Right lobe of liver (tissue), 6 donors: ENCODE measurements around the gene RAB41. TPM values are rescaled to one million over a fixed set of nuclear protein-coding genes. Genes with fewer than 3 reads are reported as not detected.
"Not testable (repeated sequence)": the region's sequence is repeated elsewhere in the genome, so short reads cannot be mapped to it uniquely, and the experiment has no call there.

Experiments
- ATAC-seq, 4 donors: fragments of 200-7000 bp; cut with Tn5 transposase; one replicate each; pipeline ENCODE4 v1.9.1; 2020; ENCODE audit warnings: mild to moderate bottlenecking in 4 of 4, moderate library complexity in 4 of 4
- DNase-seq, 3 donors: peaks; one replicate each; pipeline ENCODE4 v3.0.0-alpha.2; 2020
- H3K27ac ChIP-seq, 3 donors: fragments of 200-600 bp; one replicate each; pipeline ENCODE4 v1.8.0; 2022
- H3K27me3 ChIP-seq, 2 donors: fragments of 200-600 bp; one replicate each; pipeline ENCODE4 v1.8.0; 2022
- H3K36me3 ChIP-seq, 4 donors: fragments of 200-600 bp; sonication (generic) in 1 of 4; one replicate each; pipeline versions ENCODE4 v1.5.1 to v1.8.0; 2017 to 2022; ENCODE audit warnings: control low read depth in 1 of 4
- H3K4me1 ChIP-seq, 4 donors: fragments of 200-600 bp; sonication (generic) in 1 of 4; one replicate each; pipeline versions ENCODE4 v1.5.1 to v1.8.0; 2017 to 2022; ENCODE audit warnings: control low read depth in 1 of 4
- H3K4me3 ChIP-seq, 3 donors: fragments of 200-600 bp; one replicate each; pipeline ENCODE4 v1.8.0; 2022
- H3K9me3 ChIP-seq, 4 donors: fragments of 200-600 bp; sonication (generic) in 1 of 4; one replicate each; pipeline versions ENCODE4 v1.5.1 to v1.8.0; 2017 to 2022; ENCODE audit warnings: control low read depth in 1 of 4
- CTCF ChIP-seq, 4 donors: fragments of 200-600 bp in 3 of 4; fragments of 450-650 bp in 1 of 4; IDR thresholded peaks; one replicate each; pipeline versions ENCODE4 v1.5.1 to v1.8.0; 2016 to 2022; ENCODE audit warnings: antibody characterized with exemption in 4 of 4, mild to moderate bottlenecking in 2 of 4
- POLR2A ChIP-seq: fragments of 450-650 bp; IDR thresholded peaks from one replicate; pipeline ENCODE4 v1.6.1; 2017; ENCODE audit warnings: antibody characterized with exemption, mild to moderate bottlenecking
- WGBS: methylation state at CpG from one replicate; pipeline ENCODE4 v1.1.6; 2018; ENCODE audit warnings: low coverage, low lambda C conversion rate; ENCODE audit not compliant: insufficient coverage; ENCODE audit errors: missing lambda C conversion rate; 5-methylcytosine and 5-hydroxymethylcytosine counted together
- intact Hi-C, 2 donors: fragments of 100-400 bp; cut with DNase I; formaldehyde crosslinking; loops; one replicate each; pipeline versions ENCODE4 v1.11.2 to v1.14.1; 2022
- total RNA-seq, 6 experiments: library from RNA; depleted of rRNA in 2 of 6; stranded (reverse); fragments of >200 nt in 2 of 6; fragmentation: NEBNext Ultra II Directional in 3 of 6; extraction: Animal tissue kit (Norgen Biotek cat#: 25700) in 3 of 6; gene quantifications; one replicate each; pipeline versions ENCODE4 v1.1.0 to v1.2.4, GENCODE V29; 2016 to 2023
- donor health status: DM: no; HTN: yes; CAD: no.
- donor health status: DM: no; HTN: no; CAD: no.
- donor health status: DM: no; HTN: no; CAD: no.
- donor health status: DM: no; HTN: yes; CAD: no.
- donor health status: DM: no; HTN: yes; CAD: no.

RAB41 gene
- total RNA-seq, 6 experiments from 2014 or later = not detected

- no peak for ATAC-seq
- TF ChIP-seq POLR2A = no peak
- no peak for TF ChIP-seq CTCF (IDR thresholded peaks at IDR 0.05)
- H3K4me3 ChIP-seq = no peak within 1 kb of the TSS
- H3K27ac ChIP-seq = no peak within 1 kb of the TSS
- intact Hi-C loops = no loop called here
- H3K36me3 ChIP-seq = no peaks in the 10 kb centered on the region
- no peaks in the 10 kb centered on the region for H3K27me3 ChIP-seq
- H3K9me3 ChIP-seq = no peaks in the 10 kb centered on the region
- no peaks in the 10 kb centered on the region for H3K4me1 ChIP-seq
- DNase-seq = no peak
These were observed 13.9 kb upstream of the RAB41 start, which contains the start of gene ARR3 for GRCh38 chrX:70268034-70268433. Gene ARR3, plus strand, starts transcription at chrX:70268334. Its CDS starts 1,052 bp downstream, at chrX:70269386.

DNA sequence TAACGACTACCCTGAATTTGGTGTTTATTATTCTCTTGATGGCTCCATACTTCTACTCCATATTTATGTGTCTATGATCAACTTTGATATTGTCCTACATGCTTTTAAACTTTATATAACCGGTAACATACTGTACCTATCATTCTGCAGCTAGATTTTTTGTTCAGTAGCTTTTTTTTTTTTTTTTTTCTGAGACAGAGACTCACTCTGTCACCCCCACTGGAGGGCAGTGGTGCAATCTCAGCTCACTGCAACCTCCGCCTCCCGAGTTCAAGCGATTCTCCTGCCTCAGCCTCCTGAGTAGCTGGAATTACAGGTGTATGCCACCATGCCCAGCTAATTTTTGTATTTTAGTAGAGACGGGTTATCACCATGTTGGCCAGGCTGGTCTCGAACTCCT lies 7.9 kb upstream of the RAB41 start:
- H3K4me1 ChIP-seq, ATAC-seq, H3K27ac ChIP-seq, intact Hi-C loops, DNase-seq, H3K27me3 ChIP-seq, H3K4me3 ChIP-seq, H3K9me3 ChIP-seq, H3K36me3 ChIP-seq: not testable (repeated sequence)
- 63% methylated on average over 6 of the region's 7 CpGs for whole genome bisulfite sequencing

- Histone ChIP-seq H3K27ac (no peak overlapping the region), H3K36me3 (no peaks in the 10 kb centered on the region), H3K9me3 (no peaks in the 10 kb centered on the region), H3K4me1 (no peaks in the 10 kb centered on the region), H3K27me3 (no peaks in the 10 kb centered on the region), H3K4me3 (no peak overlapping the region)
- ATAC-seq (no peak), DNase-seq (no peak)
- intact Hi-C loops = no loop called here
- WGBS = 75% methylated on average over 3 of the region's 3 CpGs
- no peak for TF ChIP-seq POLR2A
- no peak for TF ChIP-seq CTCF (IDR thresholded peaks at IDR 0.05)
These were observed 2.9 kb upstream of the RAB41 start for GRCh38 chrX:70279081-70279480.

GRCh38 chrX:70280573-70280972 lies 1.4 kb upstream of the RAB41 start:
- no peaks in the 10 kb centered on the region for H3K4me1 ChIP-seq
- no peaks in the 10 kb centered on the region for H3K27me3 ChIP-seq
- ATAC-seq = no peak
- H3K27ac ChIP-seq = no peak overlapping the region
- H3K9me3 ChIP-seq = no peaks in the 10 kb centered on the region
- H3K4me3 ChIP-seq = no peak overlapping the region
- no peak for TF ChIP-seq CTCF (IDR thresholded peaks at IDR 0.05)
- no peak for TF ChIP-seq POLR2A
- peaks cover 0 to 2% (median 0%) of the 10 kb centered on the region in 4 donors for H3K36me3 ChIP-seq
- no peak for DNase-seq
- intact Hi-C loops = no loop called here
- WGBS = 68% methylated on average over 3 of the region's 3 CpGs

DNA sequence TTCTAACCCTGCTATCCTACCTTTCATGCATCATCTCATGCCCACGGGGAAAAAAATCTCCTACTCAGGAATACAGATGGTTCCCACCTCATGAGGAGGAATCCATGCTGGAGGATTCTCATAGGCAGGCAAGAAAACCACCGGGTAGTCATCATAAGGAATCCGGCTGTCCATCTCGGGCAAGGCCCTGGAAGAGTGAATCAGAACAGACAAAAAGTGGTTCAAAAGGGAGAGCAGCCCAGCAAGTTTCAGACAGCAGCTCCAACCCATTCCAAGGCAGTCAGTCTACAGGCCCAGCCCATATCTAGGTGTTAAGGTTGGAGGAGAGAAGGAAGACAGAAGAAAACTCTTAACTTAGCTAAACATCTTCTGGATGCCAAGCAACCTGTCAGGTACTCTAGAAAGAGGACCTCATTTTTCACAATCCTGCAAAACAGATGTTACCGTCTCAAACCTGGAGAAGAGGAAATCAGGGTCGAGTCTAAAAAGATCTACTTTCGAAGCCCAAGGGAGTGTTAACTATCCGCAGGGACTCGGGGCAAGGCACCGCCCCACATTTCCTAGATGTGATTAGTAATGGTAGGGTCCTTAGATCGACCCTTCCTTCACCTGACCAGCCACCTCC lies 7.3 kb downstream of the RAB41 start:
- 77% methylated on average over 4 of the region's 11 CpGs for WGBS
- intact Hi-C loops = no loop called here
- H3K4me3 ChIP-seq = peak overlapping the region; percentile 44 to 64 (median 56)
- H3K9me3 ChIP-seq = no peaks in the 10 kb centered on the region
- TF ChIP-seq CTCF (IDR thresholded peaks at IDR 0.05) (no peak), POLR2A (no peak)
- H3K27me3 ChIP-seq = peaks cover 5% of the 10 kb centered on the region in 2 donors
- DNase-seq (no peak), ATAC-seq (no peak)
- H3K27ac ChIP-seq = no peak overlapping the region
- H3K4me1 ChIP-seq = peaks cover 0 to 4% (median 0%) of the 10 kb centered on the region in 4 donors
- peaks cover 0 to 6% (median 0%) of the 10 kb centered on the region in 4 donors for H3K36me3 ChIP-seq
